ENCODE measurements around the gene SHC1.
A peak's percentile ranks its signal among the peaks of the same experiment; 100 is the strongest.

The SHC1 gene

DNA sequence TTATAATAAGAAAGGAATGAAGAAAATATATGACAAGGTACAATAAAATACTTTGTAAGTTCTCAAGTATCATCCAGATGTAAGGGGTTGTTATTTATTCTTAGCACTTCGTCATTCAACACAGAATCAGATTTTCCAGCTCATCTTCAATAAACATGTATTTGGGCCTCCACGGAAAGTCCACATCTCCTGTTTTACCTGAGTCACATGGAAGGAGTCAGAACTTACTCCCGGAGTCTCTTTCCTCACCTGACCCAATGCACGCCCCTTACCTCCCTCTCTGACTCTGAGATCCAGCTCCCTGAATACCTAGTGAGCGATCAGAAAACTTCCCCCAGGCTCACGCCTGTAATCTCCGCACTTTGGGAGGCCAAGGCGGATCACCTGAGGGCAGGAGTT is 32.6 kb downstream of the SHC1 start:
- no peak for DNase-seq (ENCODE audit: low read depth)
- TF ChIP-seq, protein P1, sequence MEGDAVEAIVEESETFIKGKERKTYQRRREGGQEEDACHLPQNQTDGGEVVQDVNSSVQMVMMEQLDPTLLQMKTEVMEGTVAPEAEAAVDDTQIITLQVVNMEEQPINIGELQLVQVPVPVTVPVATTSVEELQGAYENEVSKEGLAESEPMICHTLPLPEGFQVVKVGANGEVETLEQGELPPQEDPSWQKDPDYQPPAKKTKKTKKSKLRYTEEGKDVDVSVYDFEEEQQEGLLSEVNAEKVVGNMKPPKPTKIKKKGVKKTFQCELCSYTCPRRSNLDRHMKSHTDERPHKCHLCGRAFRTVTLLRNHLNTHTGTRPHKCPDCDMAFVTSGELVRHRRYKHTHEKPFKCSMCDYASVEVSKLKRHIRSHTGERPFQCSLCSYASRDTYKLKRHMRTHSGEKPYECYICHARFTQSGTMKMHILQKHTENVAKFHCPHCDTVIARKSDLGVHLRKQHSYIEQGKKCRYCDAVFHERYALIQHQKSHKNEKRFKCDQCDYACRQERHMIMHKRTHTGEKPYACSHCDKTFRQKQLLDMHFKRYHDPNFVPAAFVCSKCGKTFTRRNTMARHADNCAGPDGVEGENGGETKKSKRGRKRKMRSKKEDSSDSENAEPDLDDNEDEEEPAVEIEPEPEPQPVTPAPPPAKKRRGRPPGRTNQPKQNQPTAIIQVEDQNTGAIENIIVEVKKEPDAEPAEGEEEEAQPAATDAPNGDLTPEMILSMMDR (IDR thresholded peaks at IDR 0.05; ENCODE audit: insufficient read depth, low read depth, low read length, missing control alignments): no peak
- H3K4me3 ChIP-seq (ENCODE audit: low read depth, low read length): peak overlapping the region; percentile 89

DNA sequence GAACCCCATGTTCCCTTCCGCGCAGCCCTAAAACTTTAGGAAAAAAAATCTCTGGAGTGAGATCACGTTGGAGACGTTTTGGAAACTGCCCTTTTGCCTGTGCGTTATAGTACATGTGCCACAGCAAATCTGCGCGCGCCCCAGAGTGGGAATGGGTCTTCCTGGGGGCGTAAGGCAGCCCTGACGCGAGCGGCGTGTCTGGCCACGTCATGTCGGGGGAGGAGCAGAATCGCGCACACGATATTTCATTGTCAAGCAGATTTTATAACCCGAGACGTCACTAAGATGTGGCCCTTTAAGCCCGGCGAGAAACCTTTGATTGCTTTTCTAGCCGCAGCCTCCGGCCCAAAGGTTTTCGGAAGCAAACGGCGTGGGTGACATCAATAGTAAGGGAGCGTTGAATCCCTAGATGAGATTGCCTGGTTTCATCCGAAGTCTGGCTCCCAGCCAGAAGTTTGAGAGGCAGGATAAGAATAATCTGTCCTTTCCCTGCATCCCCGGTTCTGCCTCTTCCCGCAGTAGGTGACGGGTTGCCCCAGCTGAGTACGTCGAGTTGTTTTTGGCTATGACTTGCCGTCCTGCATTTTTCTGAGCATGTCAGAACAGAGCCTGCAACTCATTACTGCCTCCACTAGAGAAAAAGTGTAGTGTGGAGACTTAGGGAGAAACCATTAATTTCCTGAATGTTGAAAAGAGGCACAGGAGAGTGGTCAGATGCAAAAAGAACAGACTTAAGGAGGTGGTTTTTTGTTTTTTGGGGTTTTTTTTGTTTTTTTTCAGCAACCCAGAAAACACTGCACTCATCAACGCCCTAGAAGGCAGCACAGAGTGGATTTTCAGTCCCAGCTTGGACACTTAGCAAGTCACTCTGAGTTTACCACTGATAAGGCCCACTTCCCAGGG is 33.2 kb downstream of the SHC1 start:
- TF ChIP-seq, protein P1 (IDR thresholded peaks at IDR 0.05; ENCODE audit: insufficient read depth, low read depth, low read length, missing control alignments): peak; percentile 16
- peak; percentile 97 for DNase-seq (ENCODE audit: low read depth)
- peak overlapping the region; percentile 89 for H3K4me3 ChIP-seq (ENCODE audit: low read depth, low read length)

DNA sequence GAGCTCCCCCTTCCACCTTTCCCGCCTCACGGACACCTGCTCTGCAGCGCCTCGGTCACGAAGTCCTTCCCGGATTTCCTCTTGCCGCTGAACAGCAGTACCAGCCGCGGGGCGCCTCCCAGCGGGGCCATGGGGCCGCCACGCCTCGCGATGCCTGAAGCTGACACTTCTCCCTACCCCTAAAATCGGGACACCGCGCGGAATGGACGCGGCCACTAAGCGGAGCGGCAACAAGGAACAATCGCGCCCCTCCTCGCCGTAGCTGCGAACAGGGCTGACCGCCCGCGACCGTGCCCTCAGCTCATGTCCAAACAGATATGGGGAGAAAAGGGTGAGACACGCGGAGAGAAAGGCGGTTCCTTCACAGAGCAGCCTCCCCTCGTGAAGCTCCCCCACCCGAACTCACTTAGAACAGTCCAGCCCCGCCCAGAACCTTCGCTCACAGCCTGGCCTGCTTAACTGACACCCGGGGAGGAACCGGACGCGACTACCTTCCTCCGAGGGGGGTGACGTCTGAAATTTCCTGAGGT is 33.9 kb downstream of the SHC1 start, which contains the start of gene PMVK:
Gene PMVK, minus strand, starts transcription at position 165 of the 530 bp plus-strand sequence. Its CDS starts 34 bp downstream, at position 131.
- peak within 1 kb of the TSS; percentile 89 for H3K4me3 ChIP-seq (ENCODE audit: low read depth, low read length)
- TF ChIP-seq, protein P1 (IDR thresholded peaks at IDR 0.05; ENCODE audit: insufficient read depth, low read depth, low read length, missing control alignments): peak; percentile 26
- peak; percentile 98 for DNase-seq (ENCODE audit: low read depth)

DNA sequence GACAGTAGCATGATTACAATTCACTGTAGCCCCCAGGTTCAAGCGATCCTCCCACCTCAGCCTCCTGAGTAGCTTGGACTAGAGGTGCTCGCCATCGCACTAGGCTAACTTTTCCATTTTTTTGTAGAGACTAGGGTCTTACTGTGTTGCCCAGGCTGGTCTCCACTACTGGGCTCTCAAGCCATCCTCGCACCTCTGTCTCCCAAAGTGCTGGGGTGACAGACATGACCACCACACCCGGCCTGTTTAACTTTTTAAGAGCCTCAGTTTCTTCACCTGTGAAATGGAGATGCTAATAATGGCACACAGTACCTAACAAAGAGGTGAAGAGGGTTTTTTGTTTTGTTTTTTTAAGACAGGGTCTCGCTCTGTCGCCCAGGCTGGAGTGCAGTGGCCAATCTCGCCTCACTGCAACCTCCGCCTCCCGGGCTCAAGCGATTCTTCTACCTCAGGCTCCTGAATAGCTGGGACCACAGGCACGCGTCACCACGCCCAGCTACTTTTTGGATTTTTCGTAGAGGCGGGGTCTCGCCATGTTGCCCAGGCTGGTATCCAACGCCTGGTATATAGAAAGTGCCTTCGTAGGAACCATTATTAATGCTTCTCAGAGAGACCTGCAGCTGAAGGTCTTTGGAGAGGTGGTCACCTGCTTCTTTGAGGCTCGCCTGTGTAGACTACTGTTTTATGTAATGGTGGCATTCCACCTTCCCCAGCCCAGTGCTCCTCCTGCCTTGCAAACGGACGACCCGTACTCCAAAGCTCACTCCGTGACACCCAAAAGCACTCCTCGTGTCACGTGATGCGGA is 34.6 kb downstream of the SHC1 start:
- peak overlapping the region; percentile 89 for H3K4me3 ChIP-seq (ENCODE audit: low read depth, low read length)
- peak; percentile 63 for DNase-seq (ENCODE audit: low read depth)
- TF ChIP-seq, protein P1 (IDR thresholded peaks at IDR 0.05; ENCODE audit: insufficient read depth, low read depth, low read length, missing control alignments): no peak

DNA sequence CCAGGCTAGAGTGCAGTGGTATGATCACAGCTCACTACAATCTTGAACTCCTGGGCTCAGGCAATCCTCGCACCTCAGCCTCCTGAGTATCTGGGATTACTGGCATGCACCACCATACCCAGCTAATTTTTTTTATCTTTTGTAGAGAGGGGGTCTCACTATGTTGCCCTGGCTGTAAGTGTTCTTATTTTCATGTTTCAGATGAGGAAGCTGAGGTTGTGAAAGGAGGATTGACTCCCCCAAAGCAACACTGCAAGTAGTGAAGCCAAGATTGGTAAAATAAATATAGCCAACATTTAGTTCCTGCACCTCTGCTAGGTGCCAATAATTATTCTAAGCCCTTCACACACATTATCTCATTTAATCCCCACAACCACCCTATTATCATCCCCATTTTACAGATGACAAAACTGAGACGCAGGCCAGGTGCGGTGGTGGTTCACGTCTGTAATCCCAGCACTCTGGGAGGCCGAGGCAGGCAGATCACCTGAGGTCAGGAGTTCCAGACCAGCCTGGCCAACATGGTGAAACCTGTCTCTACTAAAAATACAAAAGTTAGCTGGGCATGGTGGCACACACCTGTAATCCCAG is 36.1 kb downstream of the SHC1 start:
- TF ChIP-seq, protein P1 (IDR thresholded peaks at IDR 0.05; ENCODE audit: insufficient read depth, low read depth, low read length, missing control alignments): no peak
- no peak for DNase-seq (ENCODE audit: low read depth)
- H3K4me3 ChIP-seq (ENCODE audit: low read depth, low read length): no peak overlapping the region

DNA sequence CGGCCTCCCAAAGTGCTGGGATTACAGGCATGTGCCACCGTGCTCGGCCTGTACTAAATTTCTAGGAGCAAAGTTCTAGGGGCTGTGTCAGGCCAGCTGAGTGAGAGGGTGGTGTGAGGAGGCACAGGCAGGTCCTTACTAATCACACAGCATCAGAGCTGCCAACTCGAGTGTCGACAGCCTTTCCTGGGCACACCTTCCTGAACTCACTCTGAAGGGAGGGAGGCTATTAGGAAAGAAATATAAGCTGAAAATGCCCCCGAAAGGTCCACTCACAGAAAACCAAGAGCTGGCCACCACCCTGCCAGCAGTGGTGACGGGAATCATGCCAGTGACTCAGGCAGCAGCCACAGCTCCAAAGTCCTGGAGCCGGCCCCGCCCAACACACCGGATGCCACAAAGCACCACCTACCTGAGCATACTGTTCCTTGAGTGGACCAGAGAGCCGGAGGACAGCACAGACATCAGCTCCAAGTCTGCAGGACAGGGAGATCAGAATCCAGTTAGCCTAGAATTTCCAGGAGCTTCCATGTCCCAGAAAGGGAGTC is 38.5 kb downstream of the SHC1 start:
- TF ChIP-seq, protein P1 (IDR thresholded peaks at IDR 0.05; ENCODE audit: insufficient read depth, low read depth, low read length, missing control alignments): no peak
- H3K4me3 ChIP-seq (ENCODE audit: low read depth, low read length): no peak overlapping the region
- DNase-seq (ENCODE audit: low read depth): no peak

Measured in GM12865 (cell line).